Measurements from ENCODE around the gene RASL11B.
A peak's percentile ranks its signal among the peaks of the same experiment; 100 is the strongest.

The RASL11B gene

DNA sequence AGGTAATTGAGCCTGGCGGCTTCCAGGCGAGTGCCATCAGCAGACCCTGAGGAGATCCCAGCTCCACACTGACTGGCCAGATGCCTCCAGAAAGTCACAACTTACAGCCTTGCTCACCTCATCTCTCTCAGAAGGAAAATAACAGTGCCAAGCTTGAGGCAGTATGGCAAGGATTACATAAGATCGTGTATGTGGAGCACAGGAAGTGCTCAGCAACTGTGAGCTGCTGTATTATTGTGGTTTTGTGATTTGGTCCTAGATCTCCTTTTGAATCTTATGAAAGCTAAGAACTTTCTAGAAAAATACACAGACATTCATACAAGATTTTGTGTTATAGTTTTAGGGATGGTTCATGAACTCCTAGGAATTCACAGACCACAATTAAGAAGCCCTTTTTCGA is 14.0 kb downstream of the RASL11B start:
- DNase-seq, result no peak

DNA sequence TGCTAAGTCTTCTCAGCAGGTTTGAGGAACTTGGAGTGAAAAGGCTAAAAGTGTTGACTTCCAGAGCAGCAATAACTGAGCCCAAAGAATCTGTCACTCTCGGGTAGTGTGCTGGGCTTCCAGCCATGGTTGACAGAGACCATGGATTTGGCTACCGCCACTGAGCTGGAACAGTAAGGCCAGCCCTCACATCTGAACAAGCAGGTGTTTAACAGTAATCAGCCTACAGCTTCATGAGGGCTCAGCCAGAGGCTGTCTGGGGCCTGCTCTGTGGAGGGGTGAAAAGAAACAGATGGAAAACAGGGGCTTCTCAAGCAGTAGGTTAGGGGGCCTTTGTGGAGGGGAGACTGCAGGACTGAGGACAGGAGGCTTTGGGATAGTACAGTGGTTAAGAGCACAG is 14.9 kb downstream of the RASL11B start:
- no peak for DNase-seq

DNA sequence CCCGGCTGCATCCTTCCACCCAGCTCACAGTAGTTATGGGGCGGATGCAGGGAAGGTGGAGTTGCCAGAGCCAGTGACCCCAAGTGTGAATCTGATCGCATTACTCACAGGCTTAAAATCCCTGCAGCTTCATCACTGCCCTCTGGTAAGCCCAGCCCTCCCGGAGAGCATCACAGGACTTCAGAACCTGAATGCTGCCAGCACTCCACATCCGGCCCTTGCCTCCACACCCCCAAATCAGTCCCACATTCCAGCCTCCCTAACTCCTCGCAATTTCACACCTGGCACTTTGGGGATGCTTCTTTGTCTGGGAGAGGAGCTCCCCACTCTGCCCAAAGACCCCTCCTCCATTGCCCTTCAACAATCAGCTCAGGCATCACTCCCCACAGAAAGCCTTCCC is 15.6 kb downstream of the RASL11B start:
- DNase-seq, result no peak

DNA sequence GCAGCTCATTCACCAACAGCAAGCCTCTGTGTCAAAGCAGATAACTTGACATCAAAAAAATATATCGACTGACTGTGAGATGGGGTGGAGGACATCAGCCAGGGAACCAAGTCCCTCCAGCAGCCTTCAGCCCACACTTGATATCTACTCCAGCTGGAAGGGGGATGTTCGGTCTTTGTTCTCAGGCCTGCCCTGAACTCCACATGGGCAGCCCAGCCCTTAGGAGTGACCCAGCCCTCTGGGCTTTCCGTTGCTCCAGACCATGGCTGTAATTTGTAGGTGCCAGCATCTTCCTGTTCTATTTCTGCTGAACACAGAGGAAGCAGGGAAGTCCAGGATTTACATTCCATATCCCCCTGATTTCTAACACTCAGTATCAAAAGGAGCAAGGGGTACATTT is 17.4 kb downstream of the RASL11B start:
- DNase-seq, result no peak

DNA sequence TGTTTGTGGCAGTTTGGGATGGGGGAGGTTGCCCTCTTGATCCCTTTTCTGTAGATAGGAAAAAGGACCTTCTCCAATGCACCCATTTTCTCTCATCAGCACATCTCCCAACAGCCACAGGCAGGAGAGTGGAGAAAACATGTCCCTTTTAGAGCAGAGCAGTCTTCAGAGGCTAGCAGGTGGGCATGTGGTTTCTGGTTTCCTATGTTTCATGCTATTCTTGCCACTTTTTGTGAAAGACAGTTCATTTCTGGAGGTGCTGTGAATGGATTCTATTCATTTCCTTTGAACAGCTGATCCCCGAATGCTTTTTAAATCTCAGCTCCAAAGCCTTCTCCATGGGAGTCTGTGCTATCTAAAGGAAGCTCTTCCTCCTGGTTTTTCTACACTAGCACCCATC is 18.9 kb downstream of the RASL11B start:
- no peak for DNase-seq

DNA sequence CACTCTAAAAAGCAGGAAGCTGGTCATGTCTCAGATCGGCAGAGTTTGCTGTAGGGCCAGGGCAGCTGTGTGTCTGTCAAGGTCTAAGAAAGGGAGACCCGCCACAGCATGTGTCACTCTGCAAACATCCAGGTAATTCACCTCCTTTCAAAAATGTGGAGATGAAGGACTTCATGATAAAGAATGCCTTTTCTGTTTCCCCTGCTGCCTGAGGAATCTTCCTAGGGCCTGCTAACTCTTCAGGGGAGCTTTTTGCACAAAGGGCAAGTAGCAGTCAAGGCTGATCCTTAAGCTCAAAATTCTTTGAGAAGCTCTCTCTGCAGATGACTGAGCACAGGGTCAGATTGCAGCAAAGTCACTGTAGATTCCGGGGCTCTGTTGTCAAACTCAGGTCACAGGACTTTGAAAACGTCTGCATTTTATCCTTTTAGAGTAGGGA is 21.1 kb downstream of the RASL11B start:
- DNase-seq, result no peak

DNA sequence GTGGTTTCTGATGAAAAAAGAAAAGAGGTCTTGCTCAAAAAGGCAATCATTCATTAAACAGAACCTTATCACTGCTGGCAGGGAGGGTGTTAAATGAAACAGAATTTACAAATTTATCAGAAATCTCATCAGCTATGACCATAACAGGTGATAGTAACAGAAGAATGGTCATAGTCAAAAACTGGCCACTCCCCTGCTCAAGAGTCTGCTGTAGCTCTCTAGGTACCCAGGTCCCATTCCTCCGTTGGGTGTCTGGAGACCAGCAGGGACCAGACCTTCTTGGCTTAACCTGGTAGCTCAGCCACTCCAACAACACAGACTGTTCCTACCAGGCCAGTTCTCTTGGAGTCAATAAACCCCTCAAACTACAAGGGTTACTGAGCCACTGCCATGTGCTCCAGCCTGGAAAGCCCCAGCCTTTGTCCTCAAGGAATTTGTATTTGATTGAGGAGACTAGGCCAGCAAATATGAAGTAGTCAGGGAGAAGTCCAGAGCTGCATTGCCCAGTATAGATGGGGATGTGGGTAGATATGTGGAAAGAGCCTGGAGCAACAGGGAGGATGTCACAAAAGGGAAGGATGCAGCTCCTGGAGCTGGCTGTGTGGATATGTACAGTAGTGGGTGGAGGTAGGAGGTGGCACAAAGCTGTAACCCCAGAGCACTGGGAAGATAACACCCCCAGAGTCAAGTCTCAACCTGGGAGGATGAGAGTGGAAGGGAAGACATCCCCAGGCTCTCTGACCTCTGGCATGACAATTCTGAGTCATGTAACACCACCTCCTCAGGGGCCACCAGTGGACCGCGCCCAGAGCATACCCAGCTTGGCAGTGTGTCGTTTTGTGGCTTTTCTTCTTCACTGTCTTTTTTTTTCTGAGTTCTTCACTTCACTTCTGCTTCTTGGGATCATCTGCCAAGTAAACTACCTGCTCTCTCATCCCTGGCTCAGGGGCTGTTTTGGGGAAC is 21.9 kb downstream of the RASL11B start:
- no peak for DNase-seq

DNA sequence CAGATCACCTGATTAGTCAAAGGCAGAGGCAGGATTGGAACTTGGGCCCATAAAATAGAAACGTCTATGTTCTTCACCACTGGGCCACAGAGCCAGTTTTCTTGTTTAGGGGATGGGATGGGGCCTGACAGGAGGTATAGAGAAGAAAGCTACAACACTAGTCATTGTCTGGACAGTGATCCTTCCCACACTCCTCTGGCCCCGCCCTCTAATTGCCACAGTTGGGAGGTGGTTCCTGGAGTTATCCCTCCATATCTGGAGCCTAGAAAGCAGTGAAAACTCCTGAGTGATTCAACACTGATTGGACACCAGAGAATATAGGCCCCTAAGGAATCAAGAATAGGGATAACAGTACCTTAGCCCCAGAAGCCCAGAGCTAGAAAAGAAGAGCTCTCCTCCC is 22.9 kb downstream of the RASL11B start:
- no peak for DNase-seq

DNA sequence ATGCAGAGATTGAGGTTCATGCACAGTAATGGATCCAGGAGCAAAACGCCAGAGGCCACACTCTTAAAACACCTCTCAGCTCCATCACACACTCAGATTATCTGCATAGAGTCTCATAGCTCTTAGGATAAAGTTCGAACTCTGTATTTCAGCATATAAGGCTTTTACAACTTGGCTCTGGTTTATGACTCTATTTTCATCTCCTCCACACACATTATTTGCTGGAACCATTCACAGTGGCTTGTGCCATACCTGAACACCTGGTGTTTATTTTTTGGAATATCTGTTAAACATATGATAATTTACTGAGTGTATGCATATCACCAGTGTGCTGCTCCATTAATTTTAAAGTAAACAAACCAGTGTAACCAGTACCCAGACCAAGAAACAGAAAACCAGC is 27.2 kb downstream of the RASL11B start:
- DNase-seq, result no peak

DNA sequence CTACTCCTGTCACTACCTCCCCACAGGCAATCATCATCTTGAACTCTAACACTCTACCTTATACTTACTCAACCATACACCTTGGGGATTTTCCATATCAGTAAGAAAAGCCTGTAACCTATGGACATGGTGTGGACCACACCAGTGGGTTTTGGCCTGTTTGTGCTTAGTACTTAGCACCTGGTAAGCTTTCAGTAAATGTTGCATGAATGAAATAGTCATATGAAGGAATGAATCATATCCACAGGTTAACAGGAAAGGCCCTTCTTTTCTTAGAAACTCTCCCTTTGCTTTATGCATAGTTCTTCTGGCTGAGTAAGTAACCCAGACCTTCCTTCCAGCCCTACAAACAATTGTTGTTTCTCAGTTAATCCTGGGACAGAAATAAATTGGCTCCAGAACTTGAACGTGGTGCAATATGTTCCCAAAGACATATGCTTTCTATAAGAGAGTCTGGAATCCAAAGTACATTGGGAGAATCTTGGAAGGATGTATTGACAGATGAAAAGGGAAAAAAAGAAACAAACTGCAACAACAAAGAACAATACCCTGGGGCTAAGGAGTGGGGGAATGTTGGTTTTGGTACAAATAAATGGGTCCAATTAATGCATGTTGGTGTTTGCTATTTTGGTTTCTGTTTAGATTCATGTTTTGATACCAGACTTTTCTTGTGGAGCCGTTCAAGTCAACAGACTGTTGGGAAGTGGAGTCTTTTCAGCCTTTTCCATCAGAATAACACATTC is 27.8 kb downstream of the RASL11B start:
- DNase-seq, result no peak

DNA sequence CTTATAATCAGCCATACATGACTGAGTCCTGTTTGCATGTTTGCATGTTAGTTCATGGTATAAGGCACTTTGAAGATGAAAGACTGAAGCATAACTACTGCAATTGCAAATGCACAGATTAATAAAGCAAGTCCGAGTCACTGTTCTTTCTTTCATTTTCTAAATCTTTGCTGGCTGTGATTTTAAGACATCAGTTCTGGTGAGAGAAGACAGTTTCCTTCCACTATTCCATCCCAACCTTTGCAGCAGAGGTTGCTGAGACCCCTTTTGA is 28.3 kb downstream of the RASL11B start:
- DNase-seq, result no peak

DNA sequence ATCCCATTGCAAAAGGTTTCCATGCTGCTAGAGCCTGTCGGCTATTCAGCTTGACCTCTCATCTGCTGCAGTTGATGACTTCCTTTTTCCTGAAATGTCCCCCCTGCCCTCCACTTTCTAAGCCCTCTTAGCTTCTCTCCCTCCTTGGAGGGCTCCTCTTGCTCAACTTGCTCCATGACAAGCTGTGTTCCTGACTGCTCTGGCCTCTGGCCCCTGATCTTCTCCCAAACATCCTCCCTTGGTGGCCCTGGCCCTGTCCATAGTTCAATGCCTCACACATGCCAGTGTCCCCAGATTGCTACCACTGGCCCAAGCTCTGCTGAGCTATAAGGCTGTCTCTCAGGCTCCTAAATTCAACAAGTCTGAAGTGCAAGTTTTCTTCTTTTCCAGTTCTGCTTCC is 29.6 kb downstream of the RASL11B start:
- no peak for DNase-seq

DNA sequence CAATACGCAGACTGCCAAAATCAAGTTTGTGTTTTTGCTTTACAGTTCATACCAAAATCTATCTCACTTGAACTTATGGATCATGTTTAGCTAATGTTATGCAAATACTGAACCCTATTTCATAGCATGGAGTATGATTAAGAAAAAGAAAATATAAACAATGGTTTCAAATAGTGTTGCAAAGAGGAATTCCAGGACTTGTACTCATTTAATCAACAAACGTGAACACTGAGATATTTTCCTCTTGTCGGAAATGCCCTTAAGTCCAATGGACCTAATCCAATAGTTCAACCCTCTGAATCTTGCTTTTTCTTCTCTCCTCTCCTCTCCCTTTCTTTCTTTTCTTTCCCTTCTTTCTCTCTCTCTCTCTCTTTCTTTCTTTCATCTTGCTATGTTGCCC is 30.8 kb downstream of the RASL11B start:
- DNase-seq, result no peak

DNA sequence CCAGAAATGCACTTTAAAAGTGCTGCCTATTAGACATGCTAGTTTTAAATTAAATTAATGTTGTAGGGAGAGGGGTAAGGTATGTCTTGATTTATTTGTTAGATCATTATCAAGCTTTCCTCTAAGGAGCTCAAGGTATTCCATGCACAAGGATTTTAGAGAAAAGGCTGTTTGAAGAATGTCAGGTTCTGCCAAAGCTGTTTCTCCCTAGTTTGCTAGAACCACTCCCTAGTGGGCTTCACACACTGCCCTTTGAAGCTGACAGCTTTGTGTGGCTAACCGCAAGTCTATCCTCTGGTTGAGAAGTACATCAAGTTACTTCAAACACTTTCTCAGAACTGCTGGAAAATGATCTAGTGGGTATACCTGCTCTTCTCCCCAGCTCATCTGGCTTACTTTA is 32.3 kb downstream of the RASL11B start:
- DNase-seq, result no peak

DNA sequence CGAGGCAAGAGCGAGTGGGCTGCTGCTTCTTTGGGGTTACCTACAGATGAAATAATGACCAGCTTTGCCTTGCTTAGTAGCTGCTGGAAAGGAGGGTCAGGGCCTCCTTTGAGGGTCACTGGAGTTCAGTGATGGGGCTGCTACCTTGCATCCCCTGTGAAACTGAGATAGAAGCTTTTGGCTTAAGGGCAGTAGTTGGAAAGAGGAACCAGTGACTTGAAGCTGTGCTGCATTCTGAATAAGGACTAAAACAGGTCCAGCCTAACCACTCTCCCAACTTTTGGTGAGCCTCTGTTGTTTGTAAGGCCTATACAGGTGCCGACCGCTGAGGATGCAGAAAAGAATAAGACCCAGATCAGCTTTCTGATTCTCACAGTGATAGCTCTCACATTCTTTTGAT is 41.2 kb downstream of the RASL11B start:
- no peak for DNase-seq

DNA sequence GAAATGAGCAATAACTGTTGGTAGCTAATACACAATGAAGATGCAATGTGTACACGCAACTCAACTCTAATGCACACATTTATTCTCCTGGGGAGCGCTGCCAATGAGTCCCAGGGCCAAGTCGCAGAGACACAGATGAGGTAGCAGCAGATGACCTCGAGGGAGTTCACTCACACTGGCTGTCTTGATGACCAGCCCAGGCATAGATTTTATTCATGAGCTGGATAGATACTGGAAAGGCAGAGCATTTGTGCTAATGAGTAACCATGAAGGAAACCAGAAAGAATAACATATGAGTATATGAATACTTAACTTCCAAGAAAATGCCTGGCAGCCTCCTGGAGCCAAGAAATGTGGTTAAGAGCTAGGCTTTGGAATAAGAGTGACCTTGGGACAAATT is 42.3 kb downstream of the RASL11B start:
- no peak for DNase-seq

DNA sequence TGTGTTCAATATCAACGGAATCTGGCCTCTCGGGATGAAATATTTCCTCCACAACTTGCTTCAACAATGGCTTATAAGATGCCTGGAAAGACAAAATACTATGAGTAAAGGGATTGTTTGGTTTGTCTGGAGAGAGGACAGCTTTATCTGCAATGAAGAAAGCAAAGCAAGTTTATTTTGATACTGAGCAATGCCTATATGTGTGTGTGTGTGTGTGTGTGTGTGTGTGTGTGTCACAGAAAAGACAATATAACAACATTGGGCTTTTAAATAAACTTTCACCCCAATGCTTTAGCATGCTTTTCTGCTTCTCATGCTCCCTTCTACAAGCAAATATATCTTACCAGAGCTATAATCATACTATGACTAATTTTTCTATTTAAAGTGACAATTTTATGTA is 45.4 kb downstream of the RASL11B start:
- no peak for DNase-seq

DNA sequence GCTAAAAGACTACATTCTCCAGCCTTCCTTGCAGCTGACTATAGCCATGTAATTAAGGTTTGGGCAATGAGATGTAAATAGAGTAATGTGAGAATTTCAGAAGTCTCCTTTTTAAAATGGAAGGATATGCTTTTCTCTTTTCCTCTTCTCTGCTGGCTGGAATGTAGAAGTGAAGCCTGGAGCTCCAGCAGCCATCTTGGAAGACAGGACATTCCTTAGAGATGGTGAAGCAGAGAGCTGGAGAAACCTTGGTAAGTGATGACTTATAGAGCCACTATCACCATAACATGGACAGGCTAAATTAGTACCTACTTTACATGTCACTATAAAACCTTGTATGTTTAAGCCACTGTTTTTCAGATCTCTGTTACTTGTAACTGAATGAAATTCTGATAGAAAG is 48.0 kb downstream of the RASL11B start:
- DNase-seq, result no peak

DNA sequence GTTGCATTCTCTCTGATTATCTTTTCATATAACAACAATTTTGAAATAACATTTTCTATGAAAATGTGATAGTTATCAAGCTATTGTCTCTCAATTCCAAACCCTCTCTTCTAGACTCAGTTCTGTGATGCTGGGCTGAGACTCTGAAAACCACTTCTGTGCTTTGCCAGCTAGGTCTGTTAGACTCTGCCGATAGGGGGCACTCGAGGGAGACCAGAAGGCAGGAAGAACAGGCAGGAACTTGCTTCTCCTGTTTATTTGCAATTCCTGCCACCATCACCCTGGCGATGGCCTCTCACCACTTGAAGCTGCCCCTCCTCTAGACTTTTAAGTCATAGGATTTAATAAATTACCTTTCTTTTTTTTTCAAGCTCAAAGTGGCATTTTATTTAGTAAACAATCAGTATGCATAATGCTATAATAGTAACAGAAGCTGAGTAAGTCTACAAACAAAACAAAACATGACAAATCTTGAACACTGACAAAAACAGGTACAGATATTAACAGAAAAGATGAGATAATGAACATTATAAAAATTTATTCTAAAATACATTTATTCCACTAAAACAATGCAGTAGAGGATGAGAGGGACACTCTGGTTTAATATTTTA is 49.7 kb downstream of the RASL11B start:
- DNase-seq, result peak; percentile 50

DNA sequence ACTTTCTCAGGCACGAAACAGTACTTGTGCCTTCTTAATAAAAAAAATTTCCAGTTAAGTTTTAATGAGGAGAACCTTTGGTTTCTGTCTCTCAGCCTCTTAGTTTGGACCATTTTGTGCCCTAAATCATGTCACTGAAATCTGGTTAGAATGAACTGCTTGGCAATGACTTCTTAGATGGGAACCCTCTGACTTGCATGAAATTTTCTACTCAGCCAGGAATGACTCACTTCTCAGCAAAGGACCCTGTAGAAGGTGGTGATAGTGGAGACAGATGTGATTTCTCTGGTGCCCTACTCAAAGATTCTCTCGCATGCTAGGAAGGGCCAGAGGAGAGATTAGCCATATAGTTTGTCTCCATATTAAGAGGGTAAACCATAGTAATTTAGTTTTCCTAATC is 50.5 kb downstream of the RASL11B start:
- no peak for DNase-seq

DNA sequence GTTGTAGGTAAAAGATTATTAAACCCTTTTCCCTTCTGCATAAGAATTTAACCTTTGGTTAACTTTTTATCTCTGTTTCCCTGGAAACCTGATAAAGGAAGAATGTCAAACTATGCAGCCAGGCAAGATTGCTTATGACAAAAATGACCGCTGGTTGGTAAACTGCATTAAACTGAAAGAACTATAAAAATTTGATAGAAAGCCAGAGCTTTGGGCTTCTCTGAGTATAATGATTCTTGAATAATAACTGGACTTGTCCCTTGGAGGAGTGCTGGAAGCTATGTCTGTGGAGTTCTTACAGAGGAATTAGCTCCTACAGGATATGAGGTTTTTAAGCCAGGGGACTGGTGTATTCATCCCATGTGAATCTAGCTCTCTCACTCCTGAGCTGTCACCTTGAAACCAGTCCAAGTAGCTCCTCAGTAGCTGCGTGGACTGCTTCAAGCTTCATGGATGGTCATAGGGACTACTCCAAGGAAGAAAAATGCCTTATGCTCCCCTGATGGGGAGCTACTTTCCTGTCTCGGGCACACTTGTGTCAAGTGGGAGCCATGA is 52.0 kb downstream of the RASL11B start:
- DNase-seq, result no peak

DNA sequence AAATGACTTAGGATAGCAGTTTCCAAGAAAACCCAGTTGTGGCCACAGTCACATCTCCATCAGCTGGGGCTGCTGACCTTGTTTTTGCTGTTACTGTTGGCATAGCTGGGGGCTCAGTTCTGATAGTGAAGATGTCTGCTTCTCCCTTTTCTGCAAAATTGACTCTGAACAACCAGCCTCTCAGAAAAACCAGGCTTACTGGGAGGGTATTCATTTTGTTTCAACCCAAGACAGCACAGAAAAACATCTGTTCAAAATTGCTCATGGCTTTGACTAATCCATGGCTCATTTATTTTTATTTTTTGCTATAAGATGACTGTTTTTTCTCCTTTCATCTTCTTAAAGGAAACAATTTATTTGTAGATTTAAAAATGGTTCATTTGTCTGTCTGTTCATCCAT is 53.1 kb downstream of the RASL11B start:
- no peak for DNase-seq

DNA sequence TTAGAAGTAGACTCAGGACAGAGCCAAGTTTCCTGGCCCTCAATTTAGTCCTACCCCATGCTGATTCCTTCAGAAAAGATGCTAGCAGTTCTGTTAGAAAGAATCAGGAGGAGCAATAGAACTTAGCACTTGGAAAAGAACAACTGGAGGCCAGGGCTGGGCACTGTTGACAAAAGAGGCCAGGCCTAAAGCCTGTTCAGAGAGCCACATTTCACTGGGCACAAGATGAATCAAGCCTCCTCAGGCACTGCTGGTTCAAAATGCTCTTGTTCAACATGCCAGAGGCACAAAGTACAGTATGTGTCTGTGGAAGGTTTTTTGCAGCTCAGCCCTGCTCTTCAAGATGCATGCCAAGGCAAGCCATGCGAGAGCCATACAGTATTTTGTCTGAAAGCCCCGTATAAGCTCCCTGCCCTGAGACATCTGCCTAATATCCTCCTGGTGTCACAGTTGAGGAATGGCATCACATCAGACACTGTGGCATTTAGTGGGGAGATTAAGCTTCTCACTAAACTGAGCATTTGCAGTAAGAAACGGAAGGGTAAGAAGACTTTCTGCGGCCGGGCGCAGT is 53.7 kb downstream of the RASL11B start:
- DNase-seq, result no peak

Data from effector CD4-positive, alpha-beta T cell (primary cell).